GM19193 (cell line): ENCODE measurements around the gene KRTAP10-12.

Experiments used
- POLR2A ChIP-seq: IDR thresholded peaks from 4 replicates; pipeline ENCODE4 v1.6.1; 2011; ENCODE audit not compliant: insufficient read depth, insufficient read length; ENCODE audit errors: extremely low read depth

Gene KRTAP10-12

DNA sequence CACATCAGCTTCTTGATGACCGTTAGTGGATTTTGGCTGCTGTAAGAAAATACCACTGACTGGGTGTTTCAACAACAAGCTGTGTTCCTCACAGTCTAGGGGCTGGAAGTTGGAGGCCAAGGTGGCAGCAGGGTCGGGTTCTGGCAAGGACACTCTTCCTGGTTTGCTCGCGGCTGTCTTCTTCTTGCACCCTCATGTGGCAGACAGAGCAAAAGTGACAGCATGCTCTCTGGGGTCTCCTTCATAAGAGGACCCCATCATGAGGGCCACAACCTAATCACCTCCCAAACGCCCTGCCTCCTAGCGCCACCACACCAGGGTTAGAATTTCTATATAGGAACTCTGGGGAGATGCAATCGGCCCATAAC is 33.0 kb downstream of the KRTAP10-12 start:
- no peak for TF ChIP-seq POLR2A

DNA sequence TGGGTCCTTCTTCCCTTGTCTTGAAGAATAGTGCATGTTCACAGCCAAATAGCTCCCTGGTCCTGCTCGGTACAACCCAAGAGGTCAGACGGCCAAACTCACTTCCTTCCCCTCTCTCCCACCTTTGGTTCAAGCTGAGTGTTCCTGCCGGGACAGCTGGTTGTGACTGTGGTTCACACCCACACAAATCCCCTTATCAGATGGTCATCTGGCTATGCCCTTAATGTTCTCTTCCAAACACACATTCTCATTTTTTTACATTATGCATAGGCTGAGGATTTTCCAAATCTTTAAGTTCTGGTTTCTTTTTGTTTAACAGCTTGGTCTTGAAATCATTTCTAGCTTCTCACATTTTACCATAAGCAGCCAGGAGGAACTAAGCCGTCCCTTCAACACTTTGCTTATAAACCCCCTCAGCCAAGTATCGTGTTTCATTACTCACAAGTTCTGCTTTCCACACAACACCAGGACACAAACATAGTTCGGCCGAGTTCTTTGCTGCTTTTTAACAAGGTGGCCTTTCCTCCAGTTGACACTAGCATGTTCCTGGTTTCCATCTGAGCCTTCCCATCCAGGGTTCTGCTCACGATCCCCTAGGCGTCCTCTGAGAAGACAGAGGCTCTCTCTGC is 34.1 kb downstream of the KRTAP10-12 start:
- TF ChIP-seq POLR2A, result no peak

DNA sequence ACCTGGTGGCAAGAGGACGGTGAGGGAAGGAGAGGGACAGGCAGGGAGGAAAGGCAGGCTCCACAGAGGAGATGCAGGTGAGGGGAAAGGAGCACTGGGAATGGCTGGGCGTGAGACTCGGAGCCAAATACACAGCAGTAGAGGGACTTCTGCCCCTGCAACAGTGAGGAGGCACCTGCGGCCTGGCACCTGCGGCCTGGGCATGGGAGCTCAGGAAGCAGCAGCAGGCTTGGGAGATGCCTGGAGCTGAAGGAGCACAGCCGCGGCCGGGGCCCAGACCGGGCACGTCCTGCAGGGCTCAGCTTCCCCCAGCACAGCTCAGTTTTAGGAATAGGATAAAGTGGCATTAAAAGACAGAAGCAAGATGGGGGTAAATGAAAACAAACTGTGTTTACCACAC is 35.3 kb downstream of the KRTAP10-12 start:
- TF ChIP-seq POLR2A, result no peak

DNA sequence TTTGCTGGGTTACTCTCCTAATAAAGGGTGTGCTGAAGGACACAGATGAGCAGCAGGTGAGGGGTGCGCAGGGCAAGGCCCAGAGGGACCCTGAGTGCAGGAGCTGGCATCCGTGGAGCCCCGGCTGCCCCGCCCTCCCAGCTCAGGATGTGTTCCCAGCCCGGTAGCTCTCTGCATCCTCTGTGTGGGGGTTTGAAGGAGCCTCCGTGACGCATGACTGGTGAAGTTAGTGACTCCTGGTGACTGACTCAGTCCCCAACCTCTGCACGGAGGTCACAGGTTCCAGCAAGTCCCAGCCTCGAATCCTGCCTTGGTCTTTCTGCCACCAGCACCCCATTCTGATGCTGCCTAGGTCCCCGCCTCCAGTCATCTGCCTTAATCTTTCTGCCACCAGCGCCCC is 36.0 kb downstream of the KRTAP10-12 start:
- no peak for TF ChIP-seq POLR2A

DNA sequence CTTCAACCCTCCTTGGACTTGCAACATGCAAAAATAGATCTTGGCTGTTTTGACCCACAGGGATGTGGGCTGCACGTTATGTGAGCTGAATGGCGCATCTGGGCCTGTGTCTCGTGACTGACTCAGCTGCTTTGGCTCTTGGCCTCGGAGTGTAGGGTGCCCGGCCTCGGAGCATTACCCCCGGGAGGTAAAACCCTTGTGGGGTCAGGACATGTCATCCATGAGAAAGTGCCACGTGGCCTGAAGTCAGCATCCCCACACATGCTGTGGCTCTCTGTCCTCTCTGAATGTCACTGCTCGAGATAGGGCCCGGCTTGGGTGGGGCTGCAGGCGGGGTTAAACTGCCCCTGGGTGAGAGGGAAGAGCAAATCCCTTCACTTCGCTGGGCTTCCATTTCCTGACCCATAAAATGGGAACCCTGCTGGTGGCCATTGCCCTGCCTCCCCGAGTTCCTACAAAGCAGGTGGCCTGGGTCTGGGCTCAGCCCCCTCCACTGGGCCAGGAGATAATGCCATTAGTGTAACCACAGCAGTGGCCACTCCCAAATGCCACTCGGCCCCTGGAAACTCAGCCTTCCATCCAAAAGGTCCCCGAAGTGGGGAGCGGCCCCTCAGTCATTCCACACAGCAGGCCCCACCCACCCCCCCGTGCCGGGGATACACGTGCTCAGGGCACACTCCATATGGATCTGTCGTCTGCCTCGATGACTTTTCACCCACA is 37.2 kb downstream of the KRTAP10-12 start:
- no peak for TF ChIP-seq POLR2A

DNA sequence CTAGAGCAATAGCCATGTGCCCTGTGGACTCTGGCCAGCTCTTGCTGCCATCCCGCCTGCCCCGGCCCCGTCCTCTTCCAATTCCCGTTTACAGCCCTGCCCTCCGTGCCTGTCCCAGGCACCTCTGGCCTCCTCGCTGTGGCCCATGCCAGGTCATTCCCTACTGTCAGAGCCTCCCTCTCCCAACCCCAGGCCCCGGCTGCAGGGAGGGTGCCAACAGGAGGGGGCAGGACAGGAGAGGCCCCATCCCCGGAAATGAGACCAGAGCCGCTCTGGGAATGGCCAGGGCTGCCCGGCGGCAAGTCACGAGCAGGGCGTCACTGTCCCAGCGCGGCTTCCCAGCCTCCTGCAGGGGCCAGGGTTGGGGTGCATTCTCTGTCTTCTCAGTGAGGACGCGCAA is 37.9 kb downstream of the KRTAP10-12 start:
- TF ChIP-seq POLR2A, result no peak

DNA sequence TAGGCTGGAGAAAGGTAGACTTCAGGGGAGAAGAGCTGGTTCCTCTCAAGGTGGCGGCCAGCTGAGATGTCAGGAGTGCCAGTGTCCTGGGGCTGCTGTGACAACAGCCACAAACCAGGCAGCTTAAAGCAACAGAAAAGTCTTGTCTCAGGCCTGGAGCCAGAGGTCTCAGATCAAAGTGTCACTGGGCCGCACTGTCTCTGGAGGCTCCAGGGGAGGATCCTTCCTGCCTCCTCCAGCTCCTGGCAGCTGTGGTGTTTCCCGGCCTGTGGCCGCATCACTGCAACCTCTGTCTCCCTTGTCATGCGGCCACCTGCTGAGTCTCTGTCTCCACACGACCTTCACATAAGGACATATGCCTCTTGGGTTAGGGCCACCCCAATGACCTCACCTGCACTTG is 38.8 kb downstream of the KRTAP10-12 start:
- TF ChIP-seq POLR2A, result no peak

DNA sequence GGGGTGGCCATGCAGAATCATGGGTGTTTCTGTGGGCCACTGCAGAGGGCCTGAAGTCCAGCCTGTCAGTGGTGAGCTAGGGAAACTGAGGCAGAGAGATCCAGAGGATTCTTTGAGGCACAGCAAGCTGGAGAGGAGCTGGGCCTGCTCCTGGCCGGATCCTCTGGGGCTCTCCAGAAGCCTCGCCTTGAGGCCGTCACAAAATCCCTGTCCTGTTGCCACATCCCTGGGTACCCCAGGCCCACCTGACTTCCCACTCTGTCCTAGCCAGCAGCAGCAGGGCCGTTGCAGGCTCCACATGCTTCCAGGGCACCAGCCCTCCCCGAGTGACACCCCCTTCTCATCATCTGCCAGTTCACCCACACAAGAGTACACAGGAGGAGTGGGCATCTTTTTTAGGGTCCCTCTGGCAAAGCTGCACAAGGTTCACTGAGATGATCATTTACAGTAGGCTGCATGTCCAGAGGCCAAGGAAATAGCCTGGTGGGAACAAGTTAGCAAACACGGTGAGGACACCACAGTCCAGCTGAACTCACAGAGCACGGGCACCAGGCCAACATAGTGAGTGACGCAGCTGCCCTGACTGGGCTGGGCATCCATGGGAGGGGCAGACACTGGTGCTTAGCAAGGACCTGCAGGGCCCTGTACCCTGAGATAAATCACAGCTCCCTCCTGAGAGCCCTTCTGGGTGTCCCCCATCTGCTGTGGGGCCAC is 39.5 kb downstream of the KRTAP10-12 start:
- no peak for TF ChIP-seq POLR2A

DNA sequence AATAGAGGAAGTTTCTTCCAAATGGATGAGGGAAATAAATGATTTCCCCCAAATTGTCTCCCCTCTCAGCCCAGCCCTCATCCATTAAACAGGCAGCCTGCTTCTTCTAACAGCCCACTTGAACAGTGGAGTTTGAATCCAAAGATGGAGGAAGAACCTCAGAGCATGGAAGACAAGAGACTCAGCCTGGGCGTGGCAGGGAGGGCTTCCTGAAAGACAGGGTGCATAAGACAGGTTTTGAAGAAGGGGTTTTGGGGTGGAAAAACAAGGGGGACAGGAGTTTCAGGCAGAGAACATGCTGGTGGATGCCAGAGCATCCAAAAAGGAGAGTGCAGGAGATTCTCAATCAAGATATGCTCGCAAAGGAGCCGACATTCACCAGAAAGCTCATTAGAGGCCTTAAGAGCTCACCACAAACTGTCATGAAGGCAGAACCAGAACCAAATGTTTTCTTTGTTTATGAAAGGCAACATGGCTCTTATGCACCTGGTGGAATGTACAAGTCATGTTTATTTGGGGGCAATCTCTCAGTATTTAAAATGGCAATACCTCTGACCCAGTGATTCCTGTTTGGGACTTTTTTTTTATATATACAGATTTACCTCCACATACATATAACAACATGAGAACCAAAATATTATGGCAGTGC is 40.9 kb downstream of the KRTAP10-12 start:
- no peak for TF ChIP-seq POLR2A

DNA sequence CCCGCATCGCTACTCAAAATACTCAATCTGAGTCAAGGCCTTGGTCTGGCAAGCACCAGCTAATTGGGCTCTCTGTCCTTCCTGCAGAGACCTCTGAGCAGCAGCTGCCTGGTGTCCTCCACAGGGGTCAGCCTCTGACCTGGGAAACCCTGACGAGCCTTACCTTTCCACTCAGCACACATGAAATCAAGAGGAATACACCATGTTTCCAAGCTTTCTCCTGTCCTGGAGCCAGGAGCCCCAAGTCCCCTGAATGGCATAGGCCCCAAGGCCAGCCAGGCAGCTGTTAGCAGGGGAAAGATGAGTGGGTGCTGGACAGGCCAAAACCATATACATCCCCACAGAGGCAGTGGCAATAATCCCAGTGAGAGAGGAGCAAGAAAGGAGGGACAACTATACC is 41.6 kb downstream of the KRTAP10-12 start:
- TF ChIP-seq POLR2A, result no peak

DNA sequence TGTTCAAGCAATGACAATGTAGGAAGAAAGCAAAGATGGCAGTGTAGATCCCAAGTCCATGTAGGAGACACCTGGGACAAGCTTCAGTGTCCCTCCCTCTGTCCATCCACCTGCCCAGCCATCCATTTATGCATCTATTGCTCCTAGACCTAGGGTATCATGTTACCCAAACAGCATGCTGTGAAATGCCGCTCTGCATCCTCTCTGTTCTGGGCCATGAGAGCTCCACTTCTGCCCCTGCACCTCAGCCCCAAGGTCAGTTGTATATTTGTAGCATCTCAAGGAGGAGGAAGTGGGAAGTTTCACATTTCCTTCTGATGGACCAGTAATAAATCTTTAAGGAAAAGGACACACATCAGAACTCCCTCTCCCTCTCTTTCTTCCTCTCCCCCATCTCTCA is 42.3 kb downstream of the KRTAP10-12 start:
- no peak for TF ChIP-seq POLR2A

DNA sequence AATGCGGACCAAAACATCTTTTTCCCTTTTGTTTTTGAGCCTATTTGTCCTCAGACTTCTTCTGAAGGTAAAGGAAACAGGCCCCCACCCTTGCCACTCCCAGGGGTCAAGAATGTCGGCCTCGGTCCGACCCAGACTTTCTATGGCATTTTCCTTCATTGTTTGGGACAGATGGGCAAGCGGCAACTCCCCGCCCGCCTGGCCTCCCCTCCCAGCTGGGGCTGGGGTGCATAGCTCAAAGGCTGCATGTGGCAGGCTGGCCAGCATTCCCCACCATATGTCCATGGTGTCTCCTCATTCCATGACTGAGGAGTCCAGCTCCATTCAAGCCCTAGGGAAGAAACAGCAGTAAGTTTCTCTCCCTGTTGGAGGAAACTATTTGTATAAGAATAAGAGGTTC is 43.8 kb downstream of the KRTAP10-12 start:
- TF ChIP-seq POLR2A, result no peak

DNA sequence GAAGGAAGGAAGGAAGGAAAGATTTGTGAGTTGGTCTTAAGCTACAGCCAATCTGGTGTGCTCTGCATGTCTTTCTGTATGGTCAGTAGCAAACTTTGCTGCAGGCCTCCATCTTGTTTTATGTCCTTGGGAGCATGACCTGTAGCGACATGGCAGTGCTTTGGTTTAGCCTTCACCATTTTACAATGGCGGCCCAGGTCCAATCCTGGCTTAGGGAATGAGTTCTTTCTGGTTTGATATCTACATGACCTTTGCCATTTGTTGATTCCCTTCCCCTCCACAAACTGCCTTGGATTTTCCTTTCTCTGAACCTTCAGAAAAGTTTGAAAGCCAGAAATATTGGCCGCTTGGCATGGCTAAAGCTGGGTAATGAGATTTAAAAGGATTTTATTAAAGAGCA is 44.9 kb downstream of the KRTAP10-12 start:
- TF ChIP-seq POLR2A, result no peak

DNA sequence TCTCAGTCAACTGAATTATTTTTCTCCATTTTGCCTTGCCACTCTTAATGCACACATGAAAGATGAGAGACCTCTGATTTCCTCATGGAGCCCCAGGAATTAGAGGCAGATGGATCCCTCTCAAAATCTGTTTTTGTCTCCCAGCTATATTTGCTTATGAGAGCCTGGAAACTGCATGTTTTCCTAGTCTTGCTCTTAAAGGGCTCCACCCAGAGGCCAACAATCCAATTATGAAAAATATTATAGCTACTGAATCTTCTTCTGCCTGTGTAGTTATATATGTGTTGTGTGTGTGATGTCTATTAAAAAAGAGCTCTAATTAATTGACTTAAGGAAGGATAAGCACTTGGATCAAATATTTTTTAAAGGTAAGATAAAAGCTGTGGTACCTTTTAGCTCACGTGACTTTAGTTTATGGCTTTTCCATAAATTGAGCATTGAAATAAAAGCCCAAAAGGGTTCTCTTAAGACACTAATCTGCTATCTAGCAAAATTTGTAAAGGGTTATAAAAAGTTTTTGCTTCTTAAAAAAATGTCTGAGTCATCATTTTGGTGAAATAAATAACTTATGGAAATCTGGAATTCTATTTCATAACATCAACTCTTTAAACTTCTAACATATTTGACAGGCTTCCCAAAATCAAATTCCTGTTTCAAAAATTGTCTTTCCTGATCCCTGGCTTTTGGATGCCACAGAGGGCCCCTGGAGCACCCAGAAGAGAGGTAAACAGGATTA is 45.6 kb downstream of the KRTAP10-12 start:
- TF ChIP-seq POLR2A, result no peak
